OCI-LY7 (cell line): ENCODE measurements around the gene SCARF2.

ENCODE experiments used
- EZH2phosphoT487 ChIP-seq: fragments of 200-600 bp; sonication (generic); IDR thresholded peaks from 2 replicates; pipeline ENCODE4 v1.6.1; 2018; ENCODE audit warnings: low read depth, borderline replicate concordance, mild to moderate bottlenecking, mixed run types, antibody characterized with exemption, low read length, moderate library complexity, mixed read lengths
- TF ChIP-seq, protein P1 (sequence below): fragments of 200-600 bp; sonication (generic); conservative IDR thresholded peaks from 2 replicates; pipeline ENCODE4 v1.5.1; 2014; ENCODE audit warnings: mild to moderate bottlenecking, antibody characterized with exemption, low read length, moderate library complexity, mixed read lengths

DNA sequence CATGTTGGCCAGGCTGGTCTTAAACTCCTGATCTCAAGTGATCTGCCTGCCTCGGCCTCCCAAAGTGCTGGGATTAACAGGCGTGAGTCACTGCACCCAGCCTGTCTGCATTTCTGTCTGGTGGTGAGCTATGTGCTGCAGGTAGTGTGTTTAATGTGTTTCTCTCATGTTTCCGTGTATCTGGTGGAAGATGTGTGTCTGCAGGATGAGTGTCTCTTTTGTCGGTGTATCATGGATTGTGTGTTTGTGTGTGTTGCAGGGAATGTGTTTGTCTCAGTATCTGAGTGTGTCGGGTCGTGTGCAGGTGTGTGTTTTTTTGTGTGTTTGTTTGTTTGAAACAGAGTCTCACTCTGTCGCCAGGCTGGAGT lies 16.1 kb downstream of the SCARF2 start:
- TF ChIP-seq, protein P1, sequence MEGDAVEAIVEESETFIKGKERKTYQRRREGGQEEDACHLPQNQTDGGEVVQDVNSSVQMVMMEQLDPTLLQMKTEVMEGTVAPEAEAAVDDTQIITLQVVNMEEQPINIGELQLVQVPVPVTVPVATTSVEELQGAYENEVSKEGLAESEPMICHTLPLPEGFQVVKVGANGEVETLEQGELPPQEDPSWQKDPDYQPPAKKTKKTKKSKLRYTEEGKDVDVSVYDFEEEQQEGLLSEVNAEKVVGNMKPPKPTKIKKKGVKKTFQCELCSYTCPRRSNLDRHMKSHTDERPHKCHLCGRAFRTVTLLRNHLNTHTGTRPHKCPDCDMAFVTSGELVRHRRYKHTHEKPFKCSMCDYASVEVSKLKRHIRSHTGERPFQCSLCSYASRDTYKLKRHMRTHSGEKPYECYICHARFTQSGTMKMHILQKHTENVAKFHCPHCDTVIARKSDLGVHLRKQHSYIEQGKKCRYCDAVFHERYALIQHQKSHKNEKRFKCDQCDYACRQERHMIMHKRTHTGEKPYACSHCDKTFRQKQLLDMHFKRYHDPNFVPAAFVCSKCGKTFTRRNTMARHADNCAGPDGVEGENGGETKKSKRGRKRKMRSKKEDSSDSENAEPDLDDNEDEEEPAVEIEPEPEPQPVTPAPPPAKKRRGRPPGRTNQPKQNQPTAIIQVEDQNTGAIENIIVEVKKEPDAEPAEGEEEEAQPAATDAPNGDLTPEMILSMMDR: no peak
- TF ChIP-seq EZH2phosphoT487: no peak
